Lower lobe of right lung (tissue), 2 donors: ENCODE measurements around the gene GUCA2A. TPM values are rescaled to one million over a fixed set of nuclear protein-coding genes. Genes with fewer than 3 reads are reported as not detected.

Source experiments
- ATAC-seq, 2 donors: fragments of 200-7000 bp; cut with Tn5 transposase; one replicate each; pipeline ENCODE4 v1.9.1; 2020 to 2022; ENCODE audit warnings: mild to moderate bottlenecking in 2 of 2, moderate library complexity in 2 of 2
- DNase-seq: peaks from one replicate; pipeline ENCODE4 v3.0.0-alpha.2; 2020
- H3K27ac ChIP-seq: fragments of 200-600 bp; one replicate; pipeline ENCODE4 v1.8.0; 2022
- H3K27me3 ChIP-seq: fragments of 200-600 bp; one replicate; pipeline ENCODE4 v1.8.0; 2022; ENCODE audit warnings: low read depth
- H3K36me3 ChIP-seq: fragments of 200-600 bp; one replicate; pipeline ENCODE4 v1.8.0; 2022; ENCODE audit warnings: mild to moderate bottlenecking
- H3K4me1 ChIP-seq: fragments of 200-600 bp; one replicate; pipeline ENCODE4 v1.8.0; 2022
- H3K4me3 ChIP-seq: fragments of 200-600 bp; one replicate; pipeline ENCODE4 v1.8.0; 2022; ENCODE audit warnings: mild to moderate bottlenecking
- H3K9me3 ChIP-seq: fragments of 200-600 bp; one replicate; pipeline ENCODE4 v1.8.0; 2022
- CTCF ChIP-seq: fragments of 200-600 bp; IDR thresholded peaks from one replicate; pipeline ENCODE4 v1.8.0; 2022; ENCODE audit warnings: antibody characterized with exemption, mild to moderate bottlenecking
- intact Hi-C: fragments of 100-400 bp; cut with DNase I; formaldehyde crosslinking; loops from one replicate; pipeline ENCODE4 v1.11.0; 2022
- total RNA-seq: library from RNA; stranded (reverse); fragmentation: NEBNext Ultra II Directional; extraction: Animal tissue kit (Norgen Biotek cat#: 25700); gene quantifications from one replicate; pipeline ENCODE4 v1.2.1, GENCODE V29; 2021
- donor health status: DM: no; HTN: yes; CAD: no; lungs with severe emphysema.

Gene GUCA2A
- total RNA-seq, 1 donor from 2014 or later, result not detected

- Histone ChIP-seq H3K36me3 (no peaks in the 10 kb centered on the region), H3K4me1 (no peaks in the 10 kb centered on the region), H3K9me3 (no peaks in the 10 kb centered on the region), H3K27ac (no peak overlapping the region), H3K27me3 (peaks cover 3% of the 10 kb centered on the region), H3K4me3 (no peak overlapping the region)
- DNase-seq (no peak), ATAC-seq (no peak)
- intact Hi-C loops, result no loop called here
- no peak for TF ChIP-seq CTCF
Measured at GRCh38 chr1:42114229-42114628, 50.3 kb downstream of the GUCA2A start.

Other genes with a start within 250 kb of the GUCA2A start
- gene HIVEP3, start 245.8 kb downstream of the GUCA2A start, total RNA-seq, result 11.6 TPM
- gene GUCA2B, start 11.3 kb downstream of the GUCA2A start, total RNA-seq, result not detected
- 44.0 TPM for gene FOXJ3, start 170.5 kb upstream of the GUCA2A start, total RNA-seq
- 7.1 TPM for gene RIMKLA, start 216.0 kb upstream of the GUCA2A start, total RNA-seq